CD4-positive, alpha-beta T cell (primary cell): Measurements from ENCODE around the gene LYSMD3. TPM values are rescaled to one million over a fixed set of nuclear protein-coding genes. Genes with fewer than 3 reads are reported as not detected.

ENCODE experiments used
- ATAC-seq: fragments of 200-7000 bp; cut with Tn5 transposase; one replicate; pipeline ENCODE4 v1.10.0; 2022; ENCODE audit warnings: mild to moderate bottlenecking; ENCODE audit not compliant: poor library complexity
- CTCF ChIA-PET: fragments of 350-600 bp; sonication (Branson Sonifier 250); formaldehyde crosslinking; loops from one replicate; lab custom pipeline; 2021; ENCODE audit warnings: antibody characterized with exemption, inconsistent platforms; lab: Charles Lee
- POLR2A ChIA-PET: fragments of 350-600 bp; sonication (Branson Sonifier 250); formaldehyde crosslinking; loops from one replicate; lab custom pipeline; 2021; ENCODE audit warnings: antibody characterized with exemption, inconsistent platforms; lab: Charles Lee
- DNase-seq, 14 experiments: peaks; one replicate each; pipeline ENCODE4 v3.0.0-alpha.2; 2013 to 2020; ENCODE audit warnings: mixed read lengths in 2 of 14
- H3K27ac ChIP-seq, 2 donors: one replicate each; pipeline versions ENCODE4 v1.5.1 to v1.7.0; 2013; ENCODE audit warnings: low read length in 2 of 2, low read depth in 1 of 2, mild to moderate bottlenecking in 1 of 2
- H3K27me3 ChIP-seq, 2 experiments: 1 replicate in 1 of 2; 2 replicates in 1 of 2; pipeline versions ENCODE4 v1.6.1 to v1.7.0; 2013; ENCODE audit warnings: low read length in 2 of 2, control low read depth in 1 of 2, mild to moderate bottlenecking in 1 of 2, moderate library complexity in 1 of 2; ENCODE audit not compliant: insufficient read depth in 2 of 2, control insufficient read depth in 1 of 2
- H3K36me3 ChIP-seq: one replicate; pipeline ENCODE4 v1.6.1; 2013; ENCODE audit warnings: low read length, control low read depth; ENCODE audit not compliant: insufficient read depth
- H3K4me1 ChIP-seq: one replicate; pipeline ENCODE4 v1.6.1; 2013; ENCODE audit warnings: low read length, control low read depth; ENCODE audit not compliant: insufficient read depth
- H3K4me3 ChIP-seq: one replicate; pipeline ENCODE4 v1.5.1; 2013; ENCODE audit warnings: mild to moderate bottlenecking, low read length, moderate library complexity
- H3K9me3 ChIP-seq, 2 experiments: 1 replicate in 1 of 2; 2 replicates in 1 of 2; pipeline versions ENCODE4 v1.6.1 to v1.7.0; 2013; ENCODE audit warnings: low read length in 2 of 2, mild to moderate bottlenecking in 2 of 2, control low read depth in 1 of 2, moderate library complexity in 1 of 2; ENCODE audit not compliant: control insufficient read depth in 1 of 2, insufficient read depth in 1 of 2
- H3K27ac Mint-ChIP-seq: one replicate; pipeline ENCODE4 v1.8.0; 2020; ENCODE audit warnings: mixed read lengths
- H3K27me3 Mint-ChIP-seq: one replicate; pipeline ENCODE4 v1.8.0; 2021; ENCODE audit warnings: mixed read lengths
- H3K36me3 Mint-ChIP-seq: one replicate; pipeline ENCODE4 v1.8.0; 2021; ENCODE audit warnings: low read depth, mixed read lengths
- H3K4me1 Mint-ChIP-seq: one replicate; pipeline ENCODE4 v1.8.0; 2021; ENCODE audit warnings: low read depth, mixed read lengths
- H3K4me3 Mint-ChIP-seq: one replicate; pipeline ENCODE4 v1.8.0; 2020; ENCODE audit warnings: mild to moderate bottlenecking, mixed read lengths
- H3K9me3 Mint-ChIP-seq: one replicate; pipeline ENCODE4 v1.8.0; 2020; ENCODE audit warnings: mixed read lengths
- CTCF ChIP-seq: fragments of 200-600 bp; IDR thresholded peaks from one replicate; pipeline ENCODE4 v1.8.0; 2022; ENCODE audit warnings: antibody characterized with exemption, mild to moderate bottlenecking
- intact Hi-C, 2 experiments: fragments of 100-400 bp; cut with DNase I in 1 of 2; cut with micrococcal nuclease in 1 of 2; formaldehyde crosslinking; loops; one replicate each; pipeline versions ENCODE4 v1.15.1 to v1.9.0; 2023 to 2025; cut with DNase I, micrococcal nuclease
- total RNA-seq, 174 experiments: library from RNA in 2 of 174; stranded (reverse) in 2 of 174; gene quantifications; one replicate each; pipeline ENCODE4 v1.2.3 and lab custom pipeline; 2021 to 2026

LYSMD3 gene
- total RNA-seq, 2 experiments from 2014 or later: 27.6 to 32.8 TPM

- no peak for TF ChIP-seq CTCF
- CTCF ChIA-PET: no interaction called here
- H3K27me3 ChIP-seq: peaks cover 20 to 45% of the 10 kb centered on the region in 2 experiments
- Mint-ChIP-seq H3K4me1 (peaks cover 11% of the 10 kb centered on the region), H3K27me3 (peaks cover 84% of the 10 kb centered on the region), H3K9me3 (no peaks in the 10 kb centered on the region), H3K27ac (no peak overlapping the region), H3K4me3 (no peak overlapping the region), H3K36me3 (no peaks in the 10 kb centered on the region)
- peaks cover 0 to 5% of the 10 kb centered on the region in 2 experiments for H3K9me3 ChIP-seq
- H3K27ac ChIP-seq: no peak overlapping the region
- H3K4me3 ChIP-seq: no peak overlapping the region
- H3K36me3 ChIP-seq: no peaks in the 10 kb centered on the region
- peaks cover 10% of the 10 kb centered on the region for H3K4me1 ChIP-seq
- POLR2A ChIA-PET: no interaction called here
- ATAC-seq: no peak
- intact Hi-C loops: no loop called here
- no peak for DNase-seq
Measured at GRCh38 chr5:90554358-90555006, 25.1 kb upstream of the LYSMD3 start.

GRCh38 chr5:90553711-90554110 is 24.3 kb upstream of the LYSMD3 start:
- no peak overlapping the region for H3K4me3 Mint-ChIP-seq
- peaks cover 7% of the 10 kb centered on the region for H3K4me1 Mint-ChIP-seq
- Histone ChIP-seq H3K4me3 (no peak overlapping the region), H3K9me3 (peaks cover 0 to 5% of the 10 kb centered on the region in 2 experiments), H3K4me1 (peaks cover 6% of the 10 kb centered on the region), H3K27me3 (peaks cover 18 to 39% of the 10 kb centered on the region in 2 experiments), H3K36me3 (no peaks in the 10 kb centered on the region), H3K27ac (no peak overlapping the region)
- no peak overlapping the region for H3K27ac Mint-ChIP-seq
- intact Hi-C loops: no loop called here
- no peaks in the 10 kb centered on the region for H3K9me3 Mint-ChIP-seq
- CTCF ChIA-PET: no interaction called here
- ATAC-seq (no peak), DNase-seq (no peak)
- no peak for TF ChIP-seq CTCF
- no peaks in the 10 kb centered on the region for H3K36me3 Mint-ChIP-seq
- peaks cover 81% of the 10 kb centered on the region for H3K27me3 Mint-ChIP-seq
- POLR2A ChIA-PET: no interaction called here

DNA sequence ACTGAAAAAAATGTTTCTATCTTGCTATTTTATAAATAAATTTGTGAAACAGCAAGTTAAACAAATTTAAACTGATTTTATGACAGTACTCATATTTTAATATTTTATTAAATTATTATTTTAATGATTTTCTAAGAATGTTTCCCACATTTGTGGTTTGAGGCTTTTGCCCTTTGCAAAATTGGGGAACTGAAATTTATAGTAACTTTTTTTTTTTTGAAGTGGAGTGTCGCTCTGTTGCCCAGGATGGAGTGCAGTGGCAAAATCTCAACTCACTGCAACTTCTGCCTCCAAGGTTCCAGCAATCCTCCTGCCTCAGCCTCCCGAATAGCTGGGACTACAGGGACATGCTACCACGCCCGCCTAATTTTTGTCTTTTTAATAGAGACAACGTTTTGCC is 22.0 kb upstream of the LYSMD3 start:
- Histone ChIP-seq H3K36me3 (no peaks in the 10 kb centered on the region), H3K9me3 (no peaks in the 10 kb centered on the region), H3K4me1 (no peaks in the 10 kb centered on the region), H3K4me3 (no peak overlapping the region), H3K27ac (no peak overlapping the region), H3K27me3 (peaks cover 7 to 27% of the 10 kb centered on the region in 2 experiments)
- H3K36me3 Mint-ChIP-seq: no peaks in the 10 kb centered on the region
- no peak overlapping the region for H3K27ac Mint-ChIP-seq
- ATAC-seq (no peak), DNase-seq (no peak)
- intact Hi-C loops: no loop called here
- no peaks in the 10 kb centered on the region for H3K4me1 Mint-ChIP-seq
- peaks cover 73% of the 10 kb centered on the region for H3K27me3 Mint-ChIP-seq
- no peaks in the 10 kb centered on the region for H3K9me3 Mint-ChIP-seq
- CTCF ChIA-PET: no interaction called here
- H3K4me3 Mint-ChIP-seq: no peak overlapping the region
- TF ChIP-seq CTCF: no peak
- POLR2A ChIA-PET: interaction anchor here (0.6 kb wide), 1 partner anchor 123 kb away, joined by 3 read pairs; no protein-coding TSS in a partner anchor
